GM18951 (cell line): ENCODE results near the gene MYO10.

Experiments
- POLR2A ChIP-seq: IDR thresholded peaks from 4 replicates; pipeline ENCODE4 v1.6.1; 2011; ENCODE audit warnings: mild to moderate bottlenecking; ENCODE audit not compliant: insufficient read length, insufficient read depth; ENCODE audit errors: extremely low read depth
- in situ Hi-C: fragments of 300-500 bp; cut with MboI; formaldehyde crosslinking; loops from one replicate; pipeline ENCODE4 v1.12.0; 2022; ENCODE audit warnings: low sequenced_read_pairs, mixed read lengths, inconsistent platforms; ENCODE audit not compliant: unreplicated experiment

Gene MYO10

DNA sequence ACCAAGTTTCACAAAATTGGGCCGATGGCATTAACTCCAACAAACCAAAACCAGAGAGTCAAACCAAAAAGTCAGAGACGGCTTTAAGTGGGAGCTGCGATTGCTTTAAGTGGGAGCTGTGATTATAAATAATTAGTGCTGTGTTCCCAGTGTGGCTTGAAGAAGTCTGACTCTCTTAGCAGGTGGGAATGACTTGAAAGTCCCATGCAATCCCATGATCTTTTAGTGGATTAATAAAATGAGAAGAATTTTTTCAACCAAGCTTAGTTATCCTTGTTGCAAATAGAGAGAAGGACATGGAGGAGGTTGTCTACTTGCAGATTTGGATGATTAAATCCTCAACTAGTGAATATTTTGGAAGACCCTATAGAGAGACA, 68.5 kb downstream of the MYO10 start:
- TF ChIP-seq POLR2A = no peak
- in situ Hi-C loops = no loop called here

DNA sequence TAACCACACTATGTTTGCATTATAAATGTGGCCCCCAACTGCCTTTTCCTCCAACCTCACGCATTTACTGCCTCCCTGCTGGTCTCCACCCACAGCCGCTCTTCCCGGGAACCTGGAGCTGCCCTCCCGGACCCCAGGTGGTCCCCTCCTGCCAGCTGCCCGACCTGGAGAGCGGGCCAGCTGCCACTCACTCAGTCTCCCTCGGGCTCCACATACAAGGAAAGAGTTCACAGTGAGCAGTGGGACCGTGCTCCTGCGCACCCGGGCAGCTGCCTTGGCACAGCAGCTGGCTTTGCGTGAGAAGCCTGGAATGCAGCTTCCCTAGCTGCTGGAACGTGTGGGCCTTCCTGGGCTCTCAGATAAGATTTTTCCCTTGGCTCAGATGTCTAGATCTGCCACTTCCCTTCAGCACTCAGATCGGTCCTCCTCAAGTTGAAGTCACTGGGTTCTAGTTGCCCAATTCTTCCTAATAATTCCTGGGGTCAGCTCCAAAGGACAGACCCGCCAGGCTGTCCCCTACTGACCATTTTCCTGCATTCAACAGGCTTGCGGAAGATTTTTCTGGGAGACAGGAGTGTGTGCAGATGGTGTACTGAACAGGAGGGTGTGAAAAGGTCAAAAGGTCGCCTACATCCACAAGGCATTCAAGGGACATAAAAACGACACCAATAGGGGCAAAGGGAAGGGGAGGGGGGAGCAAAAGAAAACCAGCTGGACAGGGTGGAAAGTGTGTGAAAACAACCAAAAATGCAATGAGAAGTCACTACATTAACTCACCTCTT, 69.1 kb downstream of the MYO10 start:
- TF ChIP-seq POLR2A = no peak
- in situ Hi-C loops = no loop called here

GRCh38 chr5:16866273-16866672, 69.8 kb downstream of the MYO10 start:
- TF ChIP-seq POLR2A = no peak
- in situ Hi-C loops = no loop called here

DNA sequence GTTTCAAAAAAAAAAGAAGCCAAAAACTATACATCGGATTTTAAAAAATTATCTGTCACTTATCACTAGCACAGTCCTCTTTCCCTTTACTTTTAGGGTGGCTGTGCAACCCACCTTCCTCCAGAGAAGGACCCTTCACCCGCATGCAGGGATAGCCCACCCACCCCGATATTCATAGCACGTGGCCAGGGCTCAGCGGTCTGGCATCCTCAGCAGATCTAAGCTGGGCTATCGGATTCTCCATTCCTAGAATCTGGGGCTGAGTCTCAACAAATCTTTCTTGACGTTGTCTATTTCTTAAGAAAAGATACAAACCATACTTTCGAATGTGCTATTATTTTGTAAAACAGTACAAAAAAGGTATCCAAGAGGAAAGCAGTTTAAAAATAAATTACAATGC, 70.9 kb downstream of the MYO10 start:
- no peak for TF ChIP-seq POLR2A
- in situ Hi-C loops = no loop called here

DNA sequence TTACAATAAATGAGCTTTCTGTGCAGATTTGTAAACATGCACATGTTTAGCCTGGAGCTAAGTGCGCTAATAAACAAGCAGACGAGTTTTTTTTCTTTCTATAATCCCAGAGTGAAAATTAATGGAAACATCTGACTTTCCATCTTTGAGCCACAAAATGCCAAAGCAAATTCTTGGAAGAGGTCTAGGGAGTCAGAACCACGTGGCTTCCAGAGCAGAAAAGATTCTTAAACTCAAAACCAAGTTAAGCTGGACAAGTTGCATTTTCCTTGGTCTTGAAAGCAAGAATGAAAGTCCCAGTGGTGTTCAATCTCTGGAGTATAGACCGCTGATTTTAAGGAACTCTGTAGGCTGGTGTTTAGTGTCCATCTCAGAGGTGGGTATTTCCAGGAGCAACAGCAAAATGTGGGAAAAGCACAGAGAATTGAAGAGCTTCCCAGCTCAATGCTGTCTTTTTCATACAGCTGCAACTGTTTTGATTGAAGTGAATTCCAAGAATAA, 71.4 kb downstream of the MYO10 start:
- TF ChIP-seq POLR2A = no peak
- in situ Hi-C loops = no loop called here

- in situ Hi-C loops = no loop called here
- no peak for TF ChIP-seq POLR2A
Observed at GRCh38 chr5:16863469-16863946, 72.6 kb downstream of the MYO10 start.

GRCh38 chr5:16862777-16863176, 73.3 kb downstream of the MYO10 start:
- TF ChIP-seq POLR2A = no peak
- in situ Hi-C loops = no loop called here

- in situ Hi-C loops = no loop called here
- TF ChIP-seq POLR2A = no peak
Observed at GRCh38 chr5:16859346-16859745, 76.7 kb downstream of the MYO10 start.

- in situ Hi-C loops = no loop called here
- no peak for TF ChIP-seq POLR2A
Observed at GRCh38 chr5:16858151-16858550, 77.9 kb downstream of the MYO10 start.

DNA sequence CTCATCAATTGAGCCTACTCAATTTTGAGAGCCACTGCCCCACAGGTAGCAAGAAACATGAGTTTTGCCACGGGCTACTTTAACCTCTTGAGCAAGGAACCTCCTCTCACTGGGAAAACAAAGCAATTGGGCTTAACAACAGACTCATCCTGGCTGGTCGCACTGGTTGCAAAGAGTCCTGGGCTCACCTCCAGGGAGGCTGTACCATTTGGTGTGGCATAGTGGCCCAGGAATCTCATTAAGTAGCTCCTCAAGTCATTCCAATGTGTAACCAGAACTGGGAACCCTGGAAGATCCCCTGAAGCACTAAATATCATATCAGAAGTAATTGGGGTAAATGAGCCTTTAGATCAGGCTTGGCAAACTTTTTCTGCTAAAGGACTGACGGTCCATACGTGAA, 78.5 kb downstream of the MYO10 start:
- in situ Hi-C loops = no loop called here
- no peak for TF ChIP-seq POLR2A

DNA sequence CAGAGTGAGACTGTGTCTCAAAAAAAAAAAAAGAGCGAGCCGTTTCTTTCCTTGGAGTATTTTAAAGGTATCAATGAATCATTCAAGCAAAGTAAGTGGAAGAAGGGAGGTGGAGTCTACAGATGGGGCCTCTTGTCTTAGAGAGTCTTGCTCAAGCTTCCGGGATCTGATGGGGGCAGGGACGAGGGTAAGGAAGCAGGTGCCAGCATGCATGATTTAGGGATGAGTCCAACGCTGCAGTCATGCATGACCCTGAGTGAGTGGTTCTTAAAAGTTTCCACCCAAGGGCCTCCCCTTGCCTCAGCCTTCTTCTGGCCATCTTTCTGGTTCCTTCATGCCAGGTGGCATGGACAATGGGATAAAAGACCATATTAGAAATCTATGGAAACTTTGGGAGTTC, 79.6 kb downstream of the MYO10 start:
- in situ Hi-C loops = no loop called here
- TF ChIP-seq POLR2A = no peak

GRCh38 chr5:16855898-16856297, 80.2 kb downstream of the MYO10 start:
- in situ Hi-C loops = no loop called here
- TF ChIP-seq POLR2A = no peak

DNA sequence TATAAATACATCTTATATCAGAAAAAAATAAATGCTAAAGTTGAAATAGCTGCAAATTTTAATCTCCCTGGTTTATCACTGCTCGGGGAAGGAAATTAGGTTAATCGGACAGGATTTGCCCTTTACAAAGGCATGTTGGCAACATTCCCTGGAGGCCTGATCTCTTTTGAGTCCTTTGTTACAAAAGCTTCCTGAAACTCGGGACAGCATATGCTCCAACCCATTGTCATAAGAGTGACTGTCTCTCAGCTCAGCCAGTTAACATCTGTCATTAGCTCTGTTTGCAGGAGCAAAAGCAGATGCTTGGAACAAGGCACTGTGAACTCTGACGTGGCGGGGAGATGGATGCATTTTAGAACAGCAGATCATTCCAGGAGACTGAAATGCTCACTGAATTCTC, 80.6 kb downstream of the MYO10 start:
- in situ Hi-C loops = no loop called here
- no peak for TF ChIP-seq POLR2A

- in situ Hi-C loops = no loop called here
- no peak for TF ChIP-seq POLR2A
Observed at GRCh38 chr5:16854351-16854750, 81.7 kb downstream of the MYO10 start.

- no peak for TF ChIP-seq POLR2A
- in situ Hi-C loops = no loop called here
Observed at GRCh38 chr5:16853518-16853917, 82.6 kb downstream of the MYO10 start.
